Measurements from ENCODE around the gene SH2D3C. TPM values are rescaled to one million over a fixed set of nuclear protein-coding genes. Genes with fewer than 3 reads are reported as not detected.

The SH2D3C gene
- total RNA-seq, 1 donor from 2014 or later: 59.4 TPM

DNA sequence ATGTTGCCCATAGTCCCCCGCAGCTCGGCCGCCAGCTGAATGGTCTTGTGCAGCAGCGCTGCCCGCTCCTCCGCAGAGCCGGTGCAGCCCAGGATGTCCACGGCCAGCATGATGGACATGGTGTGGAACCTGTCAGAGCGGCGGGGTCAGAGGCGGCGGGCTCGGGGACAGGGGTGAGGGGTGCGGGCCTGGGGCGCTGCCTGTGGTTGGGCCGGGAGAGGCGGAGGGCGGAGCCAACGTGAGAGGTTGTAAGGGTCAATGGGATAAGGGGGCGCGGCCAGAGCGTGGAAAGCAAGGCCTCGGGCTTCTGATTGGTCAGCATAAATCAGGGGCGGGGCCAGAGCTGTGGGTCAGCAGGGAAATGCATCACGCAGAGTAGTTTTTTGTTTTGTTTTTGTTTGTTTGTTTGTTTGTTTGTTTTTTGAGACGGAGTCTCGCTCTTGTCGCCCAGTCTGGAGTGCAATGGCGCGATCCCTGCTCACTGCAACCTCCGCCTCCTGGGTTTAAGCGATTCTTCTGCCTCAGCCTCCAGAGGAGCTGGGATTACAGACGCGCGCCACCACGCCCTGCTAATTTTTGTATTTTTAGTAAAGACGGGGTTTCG, 36.5 kb downstream of the SH2D3C start:
- Histone ChIP-seq H3K4me3 (peak overlapping the region; percentile 39), H3K4me1 (peaks cover 31% of the 10 kb centered on the region), H3K9me3 (no peaks in the 10 kb centered on the region), H3K36me3 (peaks cover 85% of the 10 kb centered on the region), H3K27me3 (ENCODE audit: low read depth) (no peaks in the 10 kb centered on the region), H3K27ac (no peak overlapping the region)
- peak; percentile 90 for DNase-seq
- TF ChIP-seq, protein P1, sequence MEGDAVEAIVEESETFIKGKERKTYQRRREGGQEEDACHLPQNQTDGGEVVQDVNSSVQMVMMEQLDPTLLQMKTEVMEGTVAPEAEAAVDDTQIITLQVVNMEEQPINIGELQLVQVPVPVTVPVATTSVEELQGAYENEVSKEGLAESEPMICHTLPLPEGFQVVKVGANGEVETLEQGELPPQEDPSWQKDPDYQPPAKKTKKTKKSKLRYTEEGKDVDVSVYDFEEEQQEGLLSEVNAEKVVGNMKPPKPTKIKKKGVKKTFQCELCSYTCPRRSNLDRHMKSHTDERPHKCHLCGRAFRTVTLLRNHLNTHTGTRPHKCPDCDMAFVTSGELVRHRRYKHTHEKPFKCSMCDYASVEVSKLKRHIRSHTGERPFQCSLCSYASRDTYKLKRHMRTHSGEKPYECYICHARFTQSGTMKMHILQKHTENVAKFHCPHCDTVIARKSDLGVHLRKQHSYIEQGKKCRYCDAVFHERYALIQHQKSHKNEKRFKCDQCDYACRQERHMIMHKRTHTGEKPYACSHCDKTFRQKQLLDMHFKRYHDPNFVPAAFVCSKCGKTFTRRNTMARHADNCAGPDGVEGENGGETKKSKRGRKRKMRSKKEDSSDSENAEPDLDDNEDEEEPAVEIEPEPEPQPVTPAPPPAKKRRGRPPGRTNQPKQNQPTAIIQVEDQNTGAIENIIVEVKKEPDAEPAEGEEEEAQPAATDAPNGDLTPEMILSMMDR (IDR thresholded peaks at IDR 0.05): no peak
- peak; percentile 83 to 87 for ATAC-seq
- intact Hi-C loops (cut with DNase I): no loop called here

DNA sequence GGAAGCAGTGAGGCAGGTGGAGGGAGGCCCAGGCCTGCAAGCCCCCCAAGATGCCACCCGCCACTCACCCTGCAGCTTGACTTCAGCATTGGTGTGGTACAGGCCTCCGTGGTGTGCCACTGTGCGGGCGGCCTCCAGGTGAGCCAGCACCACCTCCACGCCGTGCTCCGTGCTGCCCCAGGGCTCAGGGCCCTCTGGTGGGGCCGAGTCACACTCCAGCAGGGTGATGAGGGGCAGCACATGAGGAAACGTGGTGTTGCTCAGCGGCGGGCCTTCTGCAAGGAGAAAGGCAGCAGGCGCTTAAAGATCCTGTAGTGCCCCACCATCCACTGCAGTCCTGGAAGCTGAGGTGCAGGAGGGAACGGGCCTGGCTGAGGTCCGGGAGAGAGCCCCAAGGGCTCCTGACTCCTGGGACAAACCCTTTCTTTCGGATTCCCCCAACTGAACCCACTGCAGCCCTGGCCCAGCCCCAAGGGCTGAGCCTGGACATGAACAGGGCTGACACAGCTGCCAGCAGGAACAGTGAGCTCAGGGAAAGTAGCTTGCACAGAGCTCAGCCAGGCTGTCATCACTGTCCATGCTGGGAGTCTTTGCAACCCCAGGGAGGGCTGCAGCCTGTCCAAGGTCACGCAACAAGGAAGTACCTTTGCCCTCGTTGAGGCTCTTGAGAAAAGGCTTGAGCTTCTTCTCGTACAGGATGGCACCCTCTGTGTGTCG, 38.7 kb downstream of the SH2D3C start:
- Histone ChIP-seq H3K9me3 (no peaks in the 10 kb centered on the region), H3K4me1 (peaks cover 31% of the 10 kb centered on the region), H3K36me3 (peaks cover 63% of the 10 kb centered on the region), H3K4me3 (no peak overlapping the region), H3K27ac (peak overlapping the region; percentile 40), H3K27me3 (ENCODE audit: low read depth) (no peaks in the 10 kb centered on the region)
- intact Hi-C loops (cut with DNase I): loop anchor here (10.0 kb wide), 1 partner anchor 145 kb away; no protein-coding TSS in a partner anchor
- TF ChIP-seq, protein P1 (IDR thresholded peaks at IDR 0.05): no peak
- ATAC-seq (no peak), DNase-seq (no peak)

DNA sequence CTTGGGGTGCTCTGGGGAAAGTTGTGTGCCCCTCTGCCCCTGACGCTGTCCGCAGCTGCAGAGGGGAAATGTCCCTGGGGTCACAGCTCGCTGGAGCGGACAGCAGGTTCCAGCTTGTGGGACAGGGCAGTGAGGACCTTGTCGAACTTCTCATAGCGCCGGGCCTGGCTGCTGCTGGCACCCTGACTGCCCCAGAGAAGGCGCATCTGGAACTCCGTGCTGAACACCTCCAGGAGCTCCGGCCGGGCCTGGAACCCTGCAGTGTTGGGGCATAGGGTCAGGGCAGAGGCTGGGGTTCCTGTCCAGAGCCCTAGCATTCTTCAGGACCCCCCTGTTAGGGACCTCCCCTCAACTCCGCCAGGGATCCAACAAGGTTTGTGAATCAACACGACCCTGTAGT, 39.8 kb downstream of the SH2D3C start:
- no peak for ATAC-seq
- H3K36me3 ChIP-seq: peaks cover 53% of the 10 kb centered on the region
- H3K27ac ChIP-seq: no peak overlapping the region
- no peaks in the 10 kb centered on the region for H3K9me3 ChIP-seq
- DNase-seq: no peak
- peaks cover 42% of the 10 kb centered on the region for H3K4me1 ChIP-seq
- no peaks in the 10 kb centered on the region for H3K27me3 ChIP-seq (ENCODE audit: low read depth)
- intact Hi-C loops (cut with DNase I): loop anchor here (10.0 kb wide), 1 partner anchor 144 kb away; no protein-coding TSS in a partner anchor
- H3K4me3 ChIP-seq: no peak overlapping the region
- TF ChIP-seq, protein P1 (IDR thresholded peaks at IDR 0.05): no peak

DNA sequence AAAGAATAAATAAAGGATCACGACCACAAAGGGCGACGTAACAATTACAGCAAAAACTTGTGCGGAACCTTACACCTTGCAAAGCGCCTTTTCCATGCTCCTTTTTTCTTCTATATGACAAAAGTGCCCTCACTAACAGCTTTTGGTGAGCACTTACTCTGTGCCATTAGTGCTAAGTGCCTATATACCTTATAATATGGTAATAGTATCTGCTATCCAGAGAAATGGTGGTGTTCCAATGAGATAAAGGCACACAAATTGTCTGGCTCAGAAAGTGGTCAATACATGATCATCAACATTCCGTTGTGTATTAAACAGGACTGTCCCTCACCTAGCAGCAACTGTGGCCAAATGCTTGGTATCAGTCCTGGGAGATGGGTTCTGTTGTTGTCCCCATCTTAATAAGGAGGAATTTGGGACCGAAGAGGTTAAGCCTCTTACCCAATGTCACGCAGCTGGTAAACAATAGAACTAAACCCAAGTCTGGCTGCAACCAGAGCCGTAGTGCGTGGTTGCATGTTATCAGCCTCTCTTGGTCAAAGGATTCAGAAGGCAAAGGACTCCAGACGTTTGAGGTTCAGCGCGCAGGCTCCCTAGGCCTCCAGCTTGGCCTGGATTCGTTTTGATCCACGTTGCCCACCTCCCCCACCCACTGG, 42.8 kb downstream of the SH2D3C start:
- intact Hi-C loops (cut with DNase I): loop anchor here (10.0 kb wide), 1 partner anchor 141 kb away; no protein-coding TSS in a partner anchor
- no peak for DNase-seq
- ATAC-seq: no peak
- peak overlapping the region; percentile 98 for H3K27ac ChIP-seq
- TF ChIP-seq, protein P1 (IDR thresholded peaks at IDR 0.05): no peak
- no peaks in the 10 kb centered on the region for H3K27me3 ChIP-seq (ENCODE audit: low read depth)
- peaks cover 50% of the 10 kb centered on the region for H3K36me3 ChIP-seq
- no peak overlapping the region for H3K4me3 ChIP-seq
- no peaks in the 10 kb centered on the region for H3K9me3 ChIP-seq
- peaks cover 21% of the 10 kb centered on the region for H3K4me1 ChIP-seq

DNA sequence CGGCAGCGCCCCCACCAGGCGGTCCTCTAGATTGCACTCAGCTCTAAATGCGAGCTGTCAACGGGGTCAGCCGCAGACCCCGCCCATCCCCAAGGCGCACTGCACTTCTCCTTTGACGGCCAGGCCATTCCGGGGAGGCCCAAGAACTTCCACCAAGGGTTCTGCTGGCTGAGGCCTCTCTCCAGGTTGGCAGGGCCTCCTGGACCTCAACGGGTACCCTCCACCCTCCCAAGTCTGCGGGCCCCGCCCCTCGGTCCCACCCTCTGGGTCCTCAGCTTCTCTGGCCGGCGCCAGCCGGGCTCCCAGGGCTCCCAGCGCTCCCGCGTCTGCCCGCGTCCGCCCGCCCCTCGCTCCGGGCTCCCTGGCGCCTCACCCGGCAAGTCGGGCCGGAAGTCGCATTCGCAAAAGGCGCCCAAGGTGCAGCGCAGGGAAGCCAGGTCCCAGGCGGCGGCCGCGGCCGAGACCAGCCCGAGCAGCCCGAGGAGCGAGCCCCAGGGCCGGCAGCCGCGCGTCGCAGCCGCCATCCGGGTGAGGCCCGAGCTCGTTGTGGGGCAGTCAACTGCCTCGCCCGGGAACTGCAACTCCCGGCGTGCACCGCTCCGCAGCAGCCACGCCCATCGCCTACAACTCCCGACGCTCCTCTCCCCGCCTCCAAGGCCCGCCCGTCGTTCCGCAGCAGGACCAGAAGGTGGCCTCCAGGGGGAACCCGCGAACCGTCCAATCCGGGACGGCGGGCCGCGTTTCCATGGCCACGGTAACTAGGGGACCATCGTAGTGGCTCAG, 43.5 kb downstream of the SH2D3C start, which contains the start of gene TOR2A:
TSS of gene TOR2A (minus strand) at position 548 of the 783 bp plus-strand sequence. CDS start at position 524, 24 bp downstream.
- Histone ChIP-seq H3K9me3 (no peaks in the 10 kb centered on the region), H3K27ac (peak within 1 kb of the TSS; percentile 98), H3K4me1 (peaks cover 15% of the 10 kb centered on the region), H3K27me3 (ENCODE audit: low read depth) (no peaks in the 10 kb centered on the region), H3K36me3 (peaks cover 45% of the 10 kb centered on the region), H3K4me3 (peak within 1 kb of the TSS; percentile 86)
- DNase-seq: peak; percentile 99
- ATAC-seq: peak; percentile 98
- intact Hi-C loops (cut with DNase I): loop anchor here (10.0 kb wide), 1 partner anchor 140 kb away; no protein-coding TSS in a partner anchor
- TF ChIP-seq, protein P1 (IDR thresholded peaks at IDR 0.05): peak; percentile 97

Measured in lower lobe of right lung (tissue), 2 donors.